HG03342 (cell line): ENCODE data around the gene TMEM119.
"Not testable (repeated sequence)": the region's sequence is repeated elsewhere in the genome, so short reads cannot be mapped to it uniquely, and the experiment has no call there.

Source experiments
- ATAC-seq: cut with Tn5 transposase; IDR thresholded peaks from one replicate; pipeline ENCODE4 v1.9.1; 2021; ENCODE audit warnings: mild to moderate bottlenecking, moderate library complexity; ENCODE audit not compliant: unreplicated experiment

TMEM119 gene

DNA sequence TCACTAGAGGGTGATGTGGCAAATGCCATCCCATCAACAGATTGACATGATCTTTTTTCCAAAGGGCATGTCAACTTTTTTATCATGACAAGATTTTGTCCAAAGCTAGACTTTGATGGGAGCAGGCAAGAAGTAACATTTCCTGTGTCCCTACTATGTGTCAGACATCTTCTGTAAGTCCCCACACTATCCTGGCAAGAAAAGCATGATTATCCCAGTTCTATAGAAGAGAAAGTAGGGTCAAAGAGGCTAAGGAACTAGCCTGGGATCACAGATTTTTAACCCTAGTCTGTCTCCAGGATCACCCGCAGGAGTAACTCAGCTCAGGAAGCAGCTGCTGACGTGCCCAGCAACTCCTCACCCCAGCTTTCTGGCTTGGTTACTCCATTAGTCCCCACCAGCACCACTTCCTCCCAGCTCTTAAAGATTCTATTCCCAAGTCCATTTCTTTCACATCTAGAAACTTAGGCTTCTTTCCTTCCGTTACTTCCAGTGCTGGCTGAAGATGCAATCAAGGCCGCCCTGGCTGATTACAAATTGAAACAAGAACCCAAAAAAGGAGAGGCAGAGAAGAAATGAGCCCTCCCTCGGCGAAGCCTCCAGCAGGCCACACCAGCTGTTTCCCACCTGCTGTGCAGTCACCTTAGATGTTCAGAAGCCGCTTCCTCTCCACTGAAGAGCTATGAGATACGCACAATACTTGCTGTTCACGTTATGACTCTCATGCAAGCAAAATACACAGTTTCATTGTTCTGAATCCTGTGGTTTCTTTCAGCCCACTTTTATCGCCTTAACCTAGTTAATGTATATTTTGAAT lies 29.3 kb downstream of the TMEM119 start:
- peak; percentile 78 for ATAC-seq

DNA sequence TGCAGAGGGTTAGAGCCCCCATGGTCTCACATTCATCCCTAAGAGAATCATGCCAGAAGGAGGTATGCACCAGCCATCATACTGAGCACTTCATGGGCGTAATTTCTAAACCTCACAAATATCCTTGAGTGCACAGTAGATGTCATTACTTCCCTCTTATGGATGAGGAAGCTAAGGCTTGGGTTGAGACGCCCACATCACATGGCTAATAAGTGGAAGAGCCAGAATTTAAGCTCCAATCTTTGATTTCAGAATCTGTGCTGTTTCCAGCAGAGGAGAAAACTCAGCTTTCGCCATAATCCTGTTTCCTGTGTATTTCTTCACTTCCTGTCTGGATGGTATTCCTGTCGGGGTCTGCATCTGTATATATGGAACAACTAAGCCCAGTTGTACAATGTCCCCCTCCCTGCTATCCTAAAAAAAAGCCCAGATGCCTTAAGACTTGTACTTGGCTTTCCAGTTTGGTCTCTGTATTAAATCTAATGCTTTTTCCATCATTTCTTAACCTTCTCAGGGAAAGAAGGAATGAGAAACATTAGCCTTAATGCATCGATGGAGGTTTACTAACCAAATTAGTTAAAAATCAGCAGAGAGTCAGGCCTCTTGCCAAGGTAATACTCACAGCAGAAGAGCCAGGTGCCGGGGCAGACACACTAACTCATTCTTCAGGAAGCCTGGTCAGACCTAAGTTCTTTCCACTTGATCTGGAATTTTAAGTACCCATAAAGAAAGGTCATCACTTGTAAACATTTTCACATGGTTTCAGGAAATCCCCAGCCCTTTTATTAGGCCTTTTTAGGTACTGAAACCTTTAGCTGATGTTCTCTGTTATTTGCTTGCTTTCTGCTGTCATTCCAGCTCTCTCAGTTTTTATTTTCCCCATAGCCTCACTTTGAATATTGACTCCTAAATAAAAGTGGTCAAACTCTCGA lies 30.2 kb downstream of the TMEM119 start:
- ATAC-seq: no peak

DNA sequence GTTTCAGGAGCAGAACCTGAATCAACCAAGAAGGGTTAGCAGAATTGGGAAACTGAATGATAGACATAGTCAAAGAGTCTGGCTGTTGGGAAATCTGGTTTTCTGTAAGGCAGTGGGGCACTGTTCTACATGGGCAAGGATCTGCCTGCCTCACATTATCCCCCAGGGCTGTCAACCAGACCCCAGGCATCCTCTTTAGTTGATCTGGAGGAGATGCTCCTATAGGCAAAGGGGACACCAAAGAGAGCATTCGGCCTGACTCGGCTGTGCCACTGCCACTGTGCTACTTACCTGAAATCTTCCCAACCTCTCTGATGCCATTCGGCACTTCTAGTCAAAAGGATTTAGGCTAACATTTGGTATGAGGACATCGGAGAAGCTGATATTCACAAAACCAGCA lies 31.4 kb downstream of the TMEM119 start:
- ATAC-seq: no peak

DNA sequence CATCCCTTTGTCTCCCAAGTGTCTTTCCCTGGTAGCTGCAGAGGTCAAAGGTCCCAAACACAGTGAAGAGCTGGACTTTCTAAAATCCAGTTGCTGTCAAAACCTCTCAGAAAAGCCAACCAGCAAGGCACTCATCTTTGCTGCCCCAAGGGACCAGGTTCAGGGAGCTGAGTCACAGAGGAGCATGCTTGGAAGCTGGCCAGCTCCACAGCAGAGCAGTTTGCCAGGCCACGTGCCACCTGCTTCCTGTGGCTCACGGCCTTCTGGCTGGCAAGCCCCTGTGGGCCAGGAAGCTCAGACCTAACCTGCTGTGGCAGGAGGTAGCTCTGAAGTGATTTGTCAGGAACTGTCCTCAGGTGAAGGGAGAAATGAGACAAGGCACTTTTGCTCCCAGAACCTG lies 31.9 kb downstream of the TMEM119 start:
- no peak for ATAC-seq

DNA sequence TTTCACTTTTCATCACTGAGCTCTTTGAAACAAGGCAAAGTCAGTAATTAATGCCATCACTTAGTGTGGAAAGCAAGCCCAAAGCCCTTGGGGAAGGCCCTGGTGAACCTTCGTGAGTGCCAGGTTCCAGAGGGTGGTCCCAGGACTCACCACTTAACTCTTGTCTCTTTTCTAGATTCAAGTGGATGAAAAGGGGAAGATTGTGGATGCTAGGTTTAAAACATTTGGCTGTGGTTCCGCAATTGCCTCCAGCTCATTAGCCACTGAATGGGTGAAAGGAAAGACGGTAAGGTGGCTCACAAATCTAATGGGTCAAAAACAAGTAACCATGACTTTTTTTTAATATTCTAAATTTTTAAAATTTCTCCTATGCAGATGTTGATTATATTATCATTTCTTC lies 32.7 kb downstream of the TMEM119 start:
- no peak for ATAC-seq

DNA sequence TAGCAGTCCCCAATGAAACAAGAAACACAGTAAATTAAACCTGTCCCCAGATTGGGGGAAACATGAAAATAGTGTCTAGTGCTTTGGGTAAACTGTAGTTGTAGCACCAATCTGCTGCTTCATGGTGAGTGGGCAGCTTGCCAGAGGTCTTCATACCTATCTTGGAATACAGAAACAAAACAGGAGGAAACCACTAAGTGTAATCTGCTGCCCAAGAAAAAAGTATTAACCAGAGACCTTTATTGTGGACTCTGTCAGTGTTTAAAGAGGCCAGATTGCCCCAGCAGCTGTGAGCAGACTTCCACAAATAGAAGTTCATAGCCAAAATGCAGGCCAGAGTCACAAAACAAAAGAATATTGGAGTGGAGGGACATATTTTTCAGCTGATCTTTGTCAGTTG lies 33.2 kb downstream of the TMEM119 start:
- ATAC-seq: no peak

DNA sequence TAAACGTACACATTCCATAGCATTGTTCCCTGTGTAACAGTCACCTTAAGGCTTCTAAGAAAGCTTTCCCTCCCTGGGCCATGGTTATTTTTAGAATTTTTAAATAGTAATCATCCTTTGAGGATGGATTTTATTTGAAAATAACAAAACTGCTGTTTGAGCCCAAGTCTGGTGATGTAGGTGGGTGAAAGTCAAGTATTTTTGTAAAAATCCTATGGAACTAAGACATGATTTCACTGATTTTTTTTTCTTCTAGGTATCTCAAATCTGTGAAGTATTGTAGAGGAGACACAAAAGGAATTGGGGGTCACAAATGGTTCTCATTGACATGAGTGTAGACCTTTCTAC lies 34.1 kb downstream of the TMEM119 start:
- no peak for ATAC-seq

DNA sequence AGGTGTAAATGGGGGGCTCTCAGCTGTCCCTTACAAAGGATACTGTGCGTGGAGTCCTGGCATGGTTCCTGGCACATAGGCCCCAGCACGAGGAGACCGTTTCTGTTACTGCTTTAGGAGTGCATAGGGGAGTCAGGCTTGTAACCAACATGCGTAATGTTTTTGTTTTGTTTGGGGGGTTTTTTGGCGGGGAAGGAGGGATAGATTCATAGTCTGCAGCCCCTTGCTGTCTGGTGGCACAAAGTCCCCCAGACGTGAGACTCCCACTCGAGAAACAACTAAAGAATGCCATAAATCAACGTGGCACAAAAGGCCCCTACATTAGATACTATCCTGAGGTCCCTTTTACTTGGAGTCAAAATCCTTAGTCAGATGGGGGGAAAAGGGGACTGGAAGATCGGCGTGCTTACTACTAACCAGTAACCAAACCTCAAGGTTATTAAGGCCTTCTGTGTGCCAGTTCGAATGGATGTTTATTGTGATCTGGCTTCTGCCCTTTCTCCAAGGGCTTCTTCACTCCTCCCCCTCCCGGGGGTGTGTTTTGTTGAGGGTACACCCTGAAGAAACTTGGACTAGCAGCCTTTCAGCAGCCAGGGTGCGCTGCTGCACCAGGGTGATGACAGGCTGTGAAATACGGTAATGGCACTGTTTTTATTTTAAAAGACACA lies 34.6 kb downstream of the TMEM119 start:
- peak; percentile 31 for ATAC-seq

DNA sequence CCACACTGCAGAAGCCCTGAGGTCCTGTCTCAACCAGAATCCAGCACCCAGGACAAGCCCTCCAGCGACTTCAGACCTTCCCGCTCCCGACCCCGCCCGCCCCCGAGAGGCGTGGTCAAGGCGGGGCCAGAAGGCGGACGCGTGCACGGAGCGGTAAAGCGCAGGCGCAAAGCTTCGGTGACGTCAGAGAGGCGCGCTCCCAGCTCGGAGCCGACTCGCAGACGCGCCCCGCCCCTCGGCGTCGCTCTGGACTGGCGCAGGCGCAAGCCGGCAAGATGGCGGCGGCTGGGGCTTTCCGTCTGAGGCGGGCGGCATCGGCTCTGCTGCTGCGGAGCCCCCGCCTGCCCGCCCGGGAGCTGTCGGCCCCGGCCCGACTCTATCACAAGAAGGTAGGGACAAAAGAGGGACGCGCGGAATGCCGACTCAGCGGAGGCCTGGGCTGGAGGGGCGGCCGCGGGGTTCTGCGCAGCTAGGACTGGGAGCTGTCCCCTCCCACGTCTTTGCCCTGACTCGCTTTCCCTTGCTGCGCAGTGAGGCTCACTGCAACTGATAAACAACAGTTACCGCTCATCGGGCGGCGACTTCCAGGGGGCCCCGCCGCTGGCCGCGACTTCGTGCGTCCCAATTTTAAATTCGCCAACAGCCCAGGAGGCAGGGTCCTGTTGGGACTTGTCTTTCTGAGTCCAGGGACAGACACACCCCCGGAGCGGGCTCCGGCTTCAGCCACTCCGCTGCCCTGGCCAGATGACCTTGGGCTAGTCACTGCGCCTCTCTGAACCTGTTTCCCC lies 35.3 kb downstream of the TMEM119 start, which contains the start of gene ISCU:
Gene ISCU, plus strand, starts transcription at position 249 of the 788 bp plus-strand sequence. Its CDS starts 27 bp downstream, at position 276.
- ATAC-seq: peak; percentile 54

DNA sequence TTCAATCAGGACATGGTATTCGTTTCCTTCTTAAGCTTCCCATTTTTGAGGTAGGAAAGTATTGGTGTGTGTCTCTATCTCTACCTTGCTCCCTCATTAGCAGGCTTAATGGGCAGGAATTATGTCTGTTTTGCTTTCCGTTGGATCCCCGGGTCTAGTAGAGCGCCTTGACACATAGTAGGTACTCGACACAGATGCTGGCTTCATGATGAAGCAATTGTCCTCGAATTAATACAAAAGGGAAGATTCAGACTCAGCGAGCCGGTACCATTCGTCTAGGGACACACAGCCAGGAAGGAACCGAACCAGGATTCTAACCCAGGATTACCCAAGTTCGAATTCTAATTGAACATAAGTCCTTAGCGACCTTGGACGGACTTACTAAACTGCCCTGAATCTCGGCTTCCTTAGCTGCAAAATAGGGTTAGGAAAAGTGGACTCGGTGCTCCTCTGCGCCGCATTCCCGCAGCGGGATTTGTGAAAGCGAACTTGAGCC lies 36.0 kb downstream of the TMEM119 start:
- no peak for ATAC-seq

DNA sequence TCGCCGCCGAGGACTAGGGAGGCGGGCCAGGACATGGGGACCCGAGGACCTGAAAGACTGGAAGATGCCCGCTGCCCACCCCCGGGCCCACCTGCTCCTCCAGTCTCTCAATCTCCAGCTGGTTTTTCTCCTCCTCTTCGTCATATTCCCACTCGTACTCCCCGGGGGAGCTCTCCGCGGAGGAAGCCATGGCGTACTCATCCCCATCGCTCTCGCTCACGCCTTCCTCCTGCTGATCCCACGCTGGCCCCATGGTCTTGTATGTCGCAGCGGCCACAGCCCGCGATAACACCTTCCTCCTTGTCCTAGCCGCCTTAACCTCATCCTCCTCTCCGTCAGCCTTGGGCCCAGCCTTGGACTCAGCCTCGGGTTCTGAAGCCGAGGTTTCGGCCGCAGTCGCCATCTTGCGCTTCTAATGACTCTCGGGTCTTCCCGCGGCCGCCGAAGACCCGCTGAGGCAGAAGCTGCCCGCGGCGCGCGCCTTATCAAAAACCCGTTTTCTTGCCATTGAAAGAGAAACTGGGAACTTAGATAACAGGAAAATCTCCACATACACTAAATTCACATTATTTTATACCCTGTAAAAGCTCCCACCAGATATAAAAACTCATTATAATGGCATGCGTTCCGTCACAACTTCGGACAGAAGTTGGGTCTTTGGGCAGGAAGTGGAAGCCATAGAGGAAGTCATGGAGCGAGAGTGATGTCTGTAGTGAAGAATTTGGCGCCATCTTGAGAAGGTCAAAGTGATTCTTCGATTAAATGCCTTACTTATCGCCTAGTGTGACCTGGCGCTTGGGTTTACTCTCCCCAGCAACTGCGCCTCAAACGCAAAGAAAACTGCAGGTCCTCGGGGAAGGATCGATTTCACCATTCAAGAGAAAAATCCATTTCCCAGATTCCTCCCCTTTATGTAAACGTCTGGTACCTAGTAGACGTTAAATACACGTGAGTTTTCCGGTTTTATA lies 36.8 kb downstream of the TMEM119 start, which contains the start of gene SART3:
Gene SART3, minus strand, starts transcription at position 422 of the 968 bp plus-strand sequence. Its CDS starts 19 bp downstream, at position 403.
- peak; percentile 35 for ATAC-seq

DNA sequence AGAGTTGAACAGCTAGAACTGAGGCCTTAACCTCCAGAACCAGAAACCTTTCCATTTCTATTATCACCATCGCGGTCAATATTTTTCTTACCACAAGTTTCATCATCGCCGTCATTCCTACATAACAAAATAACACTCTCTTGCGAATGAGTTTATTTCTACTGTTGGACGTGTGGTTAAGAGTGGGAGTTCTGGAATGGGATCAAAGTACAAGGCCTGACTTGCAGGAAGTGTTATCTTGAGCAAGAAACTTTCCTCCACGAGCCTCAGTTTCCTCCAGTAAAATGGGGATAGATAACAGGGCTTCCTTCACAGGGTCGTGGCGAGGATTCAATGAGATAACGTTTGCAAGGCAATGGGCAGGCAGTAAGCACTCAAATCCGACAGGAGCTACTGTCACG lies 37.6 kb downstream of the TMEM119 start:
- ATAC-seq: no peak

DNA sequence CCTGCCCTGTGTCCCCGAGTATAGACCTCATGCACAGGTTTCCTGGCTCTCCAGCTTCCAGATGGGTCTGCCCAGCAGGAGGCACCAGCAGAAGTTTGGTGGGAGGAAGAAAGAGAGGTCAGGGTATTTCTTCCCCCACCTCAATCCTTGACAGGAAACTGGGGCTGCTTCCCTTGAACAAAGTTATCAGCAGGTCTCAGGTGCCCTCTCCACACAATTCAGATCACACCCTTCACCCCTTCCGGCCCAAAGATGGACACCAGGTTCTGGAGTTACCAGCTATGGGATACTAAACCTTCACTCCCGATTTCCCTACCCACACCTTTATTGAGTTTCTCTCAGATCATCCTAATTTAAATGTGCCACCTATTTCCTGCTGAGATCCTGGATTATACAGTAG lies 38.1 kb downstream of the TMEM119 start:
- ATAC-seq: no peak

DNA sequence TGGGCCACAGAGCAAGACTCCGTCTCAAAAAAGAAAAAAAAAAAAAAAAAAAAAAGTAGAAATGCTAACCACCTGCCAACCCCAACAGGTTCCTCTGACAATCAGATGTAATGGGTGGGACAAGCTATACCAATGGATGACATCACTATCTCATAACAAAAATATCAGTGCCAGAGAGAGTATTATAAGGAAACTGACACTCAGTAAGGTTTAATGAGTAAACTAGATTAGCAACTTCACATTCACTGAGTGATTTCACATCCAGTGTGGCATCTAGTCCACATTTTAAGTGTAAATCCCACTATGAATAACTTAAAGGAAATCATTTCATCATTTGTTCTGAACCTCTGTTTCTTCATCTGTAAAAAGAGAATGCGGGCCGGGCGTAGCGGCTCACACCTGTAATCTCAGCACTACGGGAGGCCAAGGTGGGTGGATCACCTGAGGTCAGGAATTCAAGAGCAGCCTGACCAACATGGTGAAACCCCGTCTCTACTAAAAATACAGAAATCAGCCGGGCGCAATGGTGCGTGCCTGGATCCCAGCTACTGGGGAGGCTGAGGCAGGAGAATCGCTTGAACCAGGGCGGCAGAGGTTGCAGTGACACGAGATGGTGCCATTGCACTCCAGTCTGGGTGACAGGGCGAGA lies 38.8 kb downstream of the TMEM119 start:
- no peak for ATAC-seq

DNA sequence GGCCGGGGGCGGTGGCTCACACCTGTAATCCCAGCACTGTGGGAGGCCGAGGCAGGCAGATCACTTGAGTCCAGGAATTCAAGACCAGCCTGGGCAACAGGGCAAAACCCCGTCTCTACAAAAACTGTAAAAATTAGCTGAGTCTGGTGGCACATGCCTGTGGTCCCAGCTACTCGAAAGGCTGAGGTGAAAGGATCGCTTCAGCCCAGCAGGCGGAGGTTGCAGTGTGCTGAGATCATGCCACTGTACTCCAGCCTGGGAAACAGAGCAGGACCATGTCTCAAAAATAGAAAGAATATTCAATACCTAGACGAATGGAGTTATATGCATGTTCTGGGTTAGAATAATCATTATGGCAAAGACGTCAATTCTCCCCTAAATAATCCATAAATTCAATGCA lies 42.5 kb downstream of the TMEM119 start:
- ATAC-seq: not testable (repeated sequence)

DNA sequence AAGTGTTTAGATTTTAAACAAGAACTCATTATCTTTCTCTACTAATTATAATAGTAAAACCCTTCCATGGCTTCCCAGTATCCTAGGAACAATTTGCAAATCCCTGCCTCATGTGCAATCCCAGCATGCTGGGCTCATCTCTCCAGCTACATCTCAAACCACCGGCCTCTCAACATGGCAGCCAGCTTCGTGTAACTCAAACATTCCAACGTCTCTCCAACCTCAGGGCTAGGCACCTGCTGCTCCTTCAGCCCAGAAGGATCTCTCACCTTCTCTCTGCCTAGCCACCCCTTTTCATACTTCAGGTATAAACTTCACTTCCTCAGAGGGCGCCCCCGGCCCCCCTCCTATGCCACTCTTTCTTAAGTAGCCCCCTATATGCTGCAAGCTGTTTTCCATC lies 44.1 kb downstream of the TMEM119 start:
- ATAC-seq: no peak

DNA sequence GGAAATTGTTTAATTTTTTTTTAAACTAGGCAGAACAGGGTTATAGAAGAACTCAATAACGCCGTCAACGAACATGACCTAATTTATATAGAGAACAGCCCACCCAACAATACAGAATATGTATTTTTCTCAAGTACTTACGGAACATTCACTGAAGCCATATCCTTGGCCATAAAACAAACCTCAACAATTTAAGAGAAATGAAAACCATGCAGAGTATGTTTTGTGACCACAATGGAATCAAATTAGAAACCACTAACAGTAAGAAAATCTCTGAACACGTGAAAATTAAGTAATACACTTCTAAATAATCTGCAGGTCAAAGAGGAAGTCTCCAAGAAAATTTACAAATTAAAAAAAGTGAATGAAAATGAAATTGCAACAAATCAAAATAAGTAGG lies 46.3 kb downstream of the TMEM119 start:
- ATAC-seq: no peak

DNA sequence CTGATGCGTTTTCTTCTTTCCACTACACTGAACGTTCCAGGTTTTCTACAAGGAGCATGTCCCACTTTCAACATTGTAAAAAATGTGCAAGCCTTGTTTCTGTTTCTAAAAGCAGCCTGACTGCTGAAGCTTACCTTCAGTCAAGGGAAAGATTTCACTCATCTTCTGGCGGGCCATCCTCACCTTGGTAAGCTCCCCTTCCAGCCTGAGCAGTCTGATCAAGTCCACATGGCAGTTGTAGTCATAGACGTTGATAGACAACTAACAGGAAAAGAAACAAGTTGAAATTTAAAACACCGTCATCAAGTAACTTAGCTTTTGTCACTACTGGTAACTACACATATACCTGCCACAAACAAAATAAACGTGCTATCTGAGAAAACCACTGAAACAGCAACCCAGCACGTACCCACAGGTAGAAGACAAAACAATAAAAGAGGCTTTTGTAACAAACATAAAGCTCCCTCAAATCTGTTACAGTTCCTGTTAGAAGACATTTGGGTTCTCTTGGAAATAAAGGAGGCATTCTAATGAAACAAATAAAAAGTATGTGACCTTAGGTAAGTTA lies 48.8 kb downstream of the TMEM119 start:
- ATAC-seq: no peak
